Keratinocyte (primary cell): ENCODE results near the gene RALY. TPM values are rescaled to one million over a fixed set of nuclear protein-coding genes. Genes with fewer than 3 reads are reported as not detected.

ENCODE experiments used
- DNase-seq: peaks from one replicate; pipeline ENCODE4 v3.0.0-alpha.2; 2011; ENCODE audit warnings: low read depth, missing footprints, low spot score
- FAIRE-seq: peaks from 2 replicates; lab custom pipeline; 2011; peaks lifted over from hg19 to GRCh38; lab: Jason Lieb, UNC
- H2AFZ ChIP-seq: 2 replicates; pipeline ENCODE4 v1.6.0; 2012; ENCODE audit warnings: low read length, control low read depth, inconsistent platforms; ENCODE audit not compliant: control insufficient read depth
- H3K27ac ChIP-seq: 2 replicates; pipeline ENCODE4 v1.5.1; 2011; ENCODE audit warnings: low read length; ENCODE audit not compliant: control insufficient read depth, insufficient read depth
- H3K27me3 ChIP-seq: 3 replicates; pipeline ENCODE4 v1.6.0; 2011; ENCODE audit warnings: low read length; ENCODE audit not compliant: control insufficient read depth, insufficient read depth; ENCODE audit errors: extremely low read depth
- H3K36me3 ChIP-seq, 2 experiments: 2 replicates in 1 of 2; 3 replicates in 1 of 2; pipeline ENCODE4 v1.5.1; 2011; ENCODE audit warnings: low read length in 2 of 2, mild to moderate bottlenecking in 1 of 2; ENCODE audit not compliant: control insufficient read depth in 2 of 2, insufficient read depth in 2 of 2; ENCODE audit errors: extremely low read depth in 1 of 2
- H3K4me1 ChIP-seq: 3 replicates; pipeline ENCODE4 v1.5.1; 2011; ENCODE audit warnings: low read length; ENCODE audit not compliant: control insufficient read depth, insufficient read depth; ENCODE audit errors: extremely low read depth
- H3K4me2 ChIP-seq: 3 replicates; pipeline ENCODE4 v1.6.0; 2011; ENCODE audit warnings: low read depth, low read length; ENCODE audit not compliant: control insufficient read depth, insufficient read depth; ENCODE audit errors: extremely low read depth
- H3K4me3 ChIP-seq, 3 experiments: fragments of 200-600 bp in 1 of 3; sonication (generic) in 1 of 3; 2 replicates in 2 of 3; 3 replicates in 1 of 3; pipeline ENCODE4 v1.5.1; 2011 to 2016; ENCODE audit warnings: low read length in 3 of 3, mild to moderate bottlenecking in 3 of 3, control low read depth in 2 of 3, inconsistent platforms in 1 of 3, low read depth in 1 of 3, mixed read lengths in 1 of 3, mixed run types in 1 of 3, moderate library complexity in 1 of 3; ENCODE audit not compliant: control insufficient read depth in 2 of 3, insufficient read depth in 2 of 3; ENCODE audit errors: extremely low read depth in 1 of 3
- H3K79me2 ChIP-seq: 2 replicates; pipeline ENCODE4 v1.6.0; 2012; ENCODE audit warnings: low read length; ENCODE audit not compliant: control insufficient read depth, insufficient read depth
- H3K9ac ChIP-seq: 3 replicates; pipeline ENCODE4 v1.6.0; 2011; ENCODE audit warnings: low read length; ENCODE audit not compliant: control insufficient read depth, insufficient read depth; ENCODE audit errors: extremely low read depth
- H3K9me1 ChIP-seq: 3 replicates; pipeline ENCODE4 v1.6.0; 2011; ENCODE audit warnings: low read length; ENCODE audit not compliant: control insufficient read depth, insufficient read depth; ENCODE audit errors: extremely low read depth
- H3K9me3 ChIP-seq: 2 replicates; pipeline ENCODE4 v1.5.1; 2012; ENCODE audit warnings: low read depth, low read length; ENCODE audit not compliant: control insufficient read depth
- H4K20me1 ChIP-seq: 3 replicates; pipeline ENCODE4 v1.6.0; 2011; ENCODE audit warnings: low read length; ENCODE audit not compliant: control insufficient read depth, insufficient read depth; ENCODE audit errors: extremely low read depth
- CTCF ChIP-seq, 3 experiments: IDR thresholded peaks in 1 of 3; conservative IDR thresholded peaks in 1 of 3; optimal IDR thresholded peaks in 1 of 3; 2 replicates in 2 of 3; 3 replicates in 1 of 3; pipeline versions ENCODE3 to v1.5.1; 2011; ENCODE audit warnings: low read length in 3 of 3, mild to moderate bottlenecking in 3 of 3, moderate library complexity in 2 of 3, control low read depth in 1 of 3, inconsistent platforms in 1 of 3; ENCODE audit not compliant: insufficient read depth in 2 of 3; ENCODE audit errors: extremely low read depth in 1 of 3
- EZH2 ChIP-seq: IDR thresholded peaks from one replicate; pipeline ENCODE4 v1.6.1; 2012; ENCODE audit warnings: inconsistent platforms, mild to moderate bottlenecking, low read length, moderate library complexity
- dilution Hi-C: fragments of 300-500 bp; cut with MboI; formaldehyde crosslinking; loops from one replicate; pipeline ENCODE4 v1.7.0; 2020; ENCODE audit warnings: low sequenced_read_pairs; ENCODE audit not compliant: extremely low pct_ligation_motif_present
- polyA plus RNA-seq, 5 experiments: library from polyadenylated mRNA; depleted of rRNA in 3 of 5; stranded (reverse) in 3 of 5; stranded (forward) in 1 of 5; unstranded in 1 of 5; fragments of >200 nt; gene quantifications; 1 replicate in 1 of 5; 2 replicates in 3 of 5; 3 replicates in 1 of 5; pipeline versions ENCODE4 v1.2.1 to v1.2.3, GENCODE V29; 2011 to 2012; ENCODE audit warnings: missing spikeins in 2 of 5, low read depth in 1 of 5, low replicate concordance in 1 of 5

The RALY gene
- polyA plus RNA-seq, 1 donor (not counting 4 experiments of a cell fraction or from before 2014, with no cell fraction given) = 118 TPM

- peaks cover 3% of the 10 kb centered on the region for H4K20me1 ChIP-seq
- H3K9me1 ChIP-seq = no peaks in the 10 kb centered on the region
- H3K4me3 ChIP-seq = no peak overlapping the region
- no peak overlapping the region for H3K4me2 ChIP-seq
- no peak overlapping the region for H3K27ac ChIP-seq
- peaks cover 22 to 30% of the 10 kb centered on the region in 2 experiments for H3K36me3 ChIP-seq
- H3K4me1 ChIP-seq = peaks cover 19% of the 10 kb centered on the region
- TF ChIP-seq EZH2 (no peak), CTCF (optimal IDR thresholded peaks at IDR 0.05 in 1 of 3, IDR thresholded peaks at IDR 0.05 in 1 of 3, conservative IDR thresholded peaks at IDR 0.05 in 1 of 3; ENCODE audit: extremely low read depth in 1 of 3, insufficient read depth in 2 of 3, low read length in 3 of 3) (no peak)
- DNase-seq (no peak), FAIRE-seq (peak; percentile 5)
- H3K79me2 ChIP-seq = peaks cover 51% of the 10 kb centered on the region
- dilution Hi-C loops = loop anchor here (25.0 kb wide), 1 partner anchor 135 kb away; no protein-coding TSS in a partner anchor
- no peaks in the 10 kb centered on the region for H3K27me3 ChIP-seq
- H3K9ac ChIP-seq = no peak overlapping the region
- no peak overlapping the region for H2AFZ ChIP-seq
- no peaks in the 10 kb centered on the region for H3K9me3 ChIP-seq
These were observed 79.1 kb downstream of the RALY start for GRCh38 chr20:34072778-34073177.

GRCh38 chr20:34074101-34074760 lies 80.5 kb downstream of the RALY start:
- H3K9me1 ChIP-seq = no peaks in the 10 kb centered on the region
- dilution Hi-C loops = loop anchor here (25.0 kb wide), 1 partner anchor 137 kb away; no protein-coding TSS in a partner anchor
- H3K9ac ChIP-seq = no peak overlapping the region
- no peak for FAIRE-seq
- H3K9me3 ChIP-seq = no peaks in the 10 kb centered on the region
- TF ChIP-seq EZH2 (no peak), CTCF (optimal IDR thresholded peaks at IDR 0.05 in 1 of 3, IDR thresholded peaks at IDR 0.05 in 1 of 3, conservative IDR thresholded peaks at IDR 0.05 in 1 of 3; ENCODE audit: extremely low read depth in 1 of 3, insufficient read depth in 2 of 3, low read length in 3 of 3) (no peak)
- peaks cover 5% of the 10 kb centered on the region for H3K4me1 ChIP-seq
- H3K36me3 ChIP-seq = peaks cover 30 to 45% of the 10 kb centered on the region in 2 experiments
- no peak for DNase-seq
- H3K27me3 ChIP-seq = no peaks in the 10 kb centered on the region
- no peak overlapping the region for H3K4me2 ChIP-seq
- H3K27ac ChIP-seq = no peak overlapping the region
- no peak overlapping the region for H3K4me3 ChIP-seq
- H3K79me2 ChIP-seq = peaks cover 39% of the 10 kb centered on the region
- no peak overlapping the region for H2AFZ ChIP-seq
- H4K20me1 ChIP-seq = peaks cover 3% of the 10 kb centered on the region
